GM12878 (cell line): ENCODE results near the gene SIGLECL1.

Experiments used
- CBX5 ChIP-seq: sonication (generic); IDR thresholded peaks from 2 replicates; pipeline ENCODE4 v1.6.1; 2016; ENCODE audit warnings: low read depth, moderate library complexity, mild to moderate bottlenecking, inconsistent platforms
- EP300 ChIP-seq, 2 experiments: fragments of 150-350 bp in 1 of 2; IDR thresholded peaks; 2 replicates each; pipeline ENCODE4 v1.6.1; 2011 to 2012; ENCODE audit warnings: low read depth in 2 of 2, low read length in 2 of 2, borderline replicate concordance in 1 of 2, improper control_type of control experiment in 1 of 2, inconsistent platforms in 1 of 2; ENCODE audit not compliant: control insufficient read depth in 1 of 2
- FOS ChIP-seq: IDR thresholded peaks from 3 replicates; pipeline ENCODE4 v1.6.1; 2011; ENCODE audit warnings: borderline replicate concordance; ENCODE audit not compliant: insufficient read length; ENCODE audit errors: extremely low read depth
- MXI1 ChIP-seq: fragments of 150-350 bp; IDR thresholded peaks from 2 replicates; pipeline ENCODE4 v1.6.1; 2011; ENCODE audit warnings: low read depth, mild to moderate bottlenecking, inconsistent platforms, low read length, improper control_type of control experiment
- NFYB ChIP-seq: IDR thresholded peaks from 2 replicates; pipeline ENCODE4 v1.6.1; 2011; ENCODE audit warnings: low read depth, mild to moderate bottlenecking, low read length, improper control_type of control experiment, moderate library complexity; ENCODE audit not compliant: insufficient read depth
- SPI1 ChIP-seq: IDR thresholded peaks from 2 replicates; pipeline ENCODE4 v1.6.1; 2011; ENCODE audit warnings: low read depth, mild to moderate bottlenecking, low read length, moderate library complexity, borderline replicate concordance; ENCODE audit not compliant: insufficient read depth
- YY1 ChIP-seq: IDR thresholded peaks from 2 replicates; pipeline ENCODE4 v1.6.1; 2011; ENCODE audit warnings: low read depth, mild to moderate bottlenecking, low read length
- TF ChIP-seq, protein P1 (sequence below), 3 experiments: IDR thresholded peaks in 2 of 3; conservative IDR thresholded peaks in 1 of 3; 2 replicates each; pipeline ENCODE4 v1.5.1; 2011; ENCODE audit warnings: low read depth in 3 of 3, low read length in 3 of 3, mild to moderate bottlenecking in 3 of 3, control low read depth in 2 of 3, moderate library complexity in 2 of 3, inconsistent platforms in 1 of 3, mixed read lengths in 1 of 3; ENCODE audit not compliant: control insufficient read depth in 2 of 3, insufficient read depth in 1 of 3; ENCODE audit errors: extremely low read depth in 1 of 3
- TF ChIP-seq, protein P2 (sequence below): fragments of 450-650 bp; IDR thresholded peaks from 2 replicates; pipeline ENCODE4 v1.6.1; 2014; ENCODE audit warnings: mild to moderate bottlenecking
- TF ChIP-seq, protein P3 (sequence below): fragments of 150-350 bp; IDR thresholded peaks from 2 replicates; pipeline ENCODE4 v1.6.1; 2016; ENCODE audit warnings: low read depth, low read length

DNA sequence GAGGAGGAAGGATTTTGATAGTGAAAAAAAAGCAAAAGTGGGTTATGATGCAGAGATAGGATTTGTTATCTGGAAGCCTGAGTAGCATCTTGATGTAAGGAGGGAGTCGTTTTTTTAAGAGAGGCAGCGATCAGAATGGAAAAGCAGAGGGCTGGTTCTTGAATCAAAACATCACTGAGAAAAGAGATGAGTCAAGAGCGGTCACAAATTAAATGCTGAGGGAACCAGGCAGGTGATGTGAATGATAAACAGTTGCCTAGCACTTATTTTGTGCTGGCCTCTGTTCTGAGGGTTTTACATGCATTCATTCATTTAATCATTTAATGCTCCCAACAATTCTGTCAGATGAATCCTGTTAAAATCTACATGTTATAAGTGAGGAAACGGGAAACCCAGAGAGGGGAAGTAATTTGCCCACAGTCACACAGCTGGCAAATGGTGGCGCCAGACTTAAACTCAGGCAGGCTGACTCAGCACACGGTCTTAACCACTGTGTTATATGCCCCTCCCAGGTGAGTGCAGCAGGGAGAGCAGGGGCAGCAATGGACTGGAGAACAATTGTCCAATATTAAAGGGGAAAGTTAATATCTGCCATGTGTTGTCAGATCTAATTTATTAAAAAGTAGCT is 21.4 kb downstream of the SIGLECL1 start:
- TF ChIP-seq, protein P1, sequence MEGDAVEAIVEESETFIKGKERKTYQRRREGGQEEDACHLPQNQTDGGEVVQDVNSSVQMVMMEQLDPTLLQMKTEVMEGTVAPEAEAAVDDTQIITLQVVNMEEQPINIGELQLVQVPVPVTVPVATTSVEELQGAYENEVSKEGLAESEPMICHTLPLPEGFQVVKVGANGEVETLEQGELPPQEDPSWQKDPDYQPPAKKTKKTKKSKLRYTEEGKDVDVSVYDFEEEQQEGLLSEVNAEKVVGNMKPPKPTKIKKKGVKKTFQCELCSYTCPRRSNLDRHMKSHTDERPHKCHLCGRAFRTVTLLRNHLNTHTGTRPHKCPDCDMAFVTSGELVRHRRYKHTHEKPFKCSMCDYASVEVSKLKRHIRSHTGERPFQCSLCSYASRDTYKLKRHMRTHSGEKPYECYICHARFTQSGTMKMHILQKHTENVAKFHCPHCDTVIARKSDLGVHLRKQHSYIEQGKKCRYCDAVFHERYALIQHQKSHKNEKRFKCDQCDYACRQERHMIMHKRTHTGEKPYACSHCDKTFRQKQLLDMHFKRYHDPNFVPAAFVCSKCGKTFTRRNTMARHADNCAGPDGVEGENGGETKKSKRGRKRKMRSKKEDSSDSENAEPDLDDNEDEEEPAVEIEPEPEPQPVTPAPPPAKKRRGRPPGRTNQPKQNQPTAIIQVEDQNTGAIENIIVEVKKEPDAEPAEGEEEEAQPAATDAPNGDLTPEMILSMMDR (IDR thresholded peaks at IDR 0.05 in 2 of 3, conservative IDR thresholded peaks at IDR 0.05 in 1 of 3; ENCODE audit: control insufficient read depth in 2 of 3, extremely low read depth in 1 of 3, insufficient read depth in 1 of 3, low read depth in 3 of 3, low read length in 3 of 3): no peak
- TF ChIP-seq FOS (no peak), MXI1 (no peak), SPI1 (no peak), NFYB (no peak), EP300 (IDR thresholded peaks at IDR 0.05; ENCODE audit: borderline replicate concordance in 1 of 2, control insufficient read depth in 1 of 2, low read depth in 2 of 2, low read length in 2 of 2) (no peak), CBX5 (no peak), YY1 (peak; percentile 62; the same call in 1 of the 2 replicates)
- TF ChIP-seq, protein P2, sequence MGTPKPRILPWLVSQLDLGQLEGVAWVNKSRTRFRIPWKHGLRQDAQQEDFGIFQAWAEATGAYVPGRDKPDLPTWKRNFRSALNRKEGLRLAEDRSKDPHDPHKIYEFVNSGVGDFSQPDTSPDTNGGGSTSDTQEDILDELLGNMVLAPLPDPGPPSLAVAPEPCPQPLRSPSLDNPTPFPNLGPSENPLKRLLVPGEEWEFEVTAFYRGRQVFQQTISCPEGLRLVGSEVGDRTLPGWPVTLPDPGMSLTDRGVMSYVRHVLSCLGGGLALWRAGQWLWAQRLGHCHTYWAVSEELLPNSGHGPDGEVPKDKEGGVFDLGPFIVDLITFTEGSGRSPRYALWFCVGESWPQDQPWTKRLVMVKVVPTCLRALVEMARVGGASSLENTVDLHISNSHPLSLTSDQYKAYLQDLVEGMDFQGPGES: no peak
- TF ChIP-seq, protein P3, sequence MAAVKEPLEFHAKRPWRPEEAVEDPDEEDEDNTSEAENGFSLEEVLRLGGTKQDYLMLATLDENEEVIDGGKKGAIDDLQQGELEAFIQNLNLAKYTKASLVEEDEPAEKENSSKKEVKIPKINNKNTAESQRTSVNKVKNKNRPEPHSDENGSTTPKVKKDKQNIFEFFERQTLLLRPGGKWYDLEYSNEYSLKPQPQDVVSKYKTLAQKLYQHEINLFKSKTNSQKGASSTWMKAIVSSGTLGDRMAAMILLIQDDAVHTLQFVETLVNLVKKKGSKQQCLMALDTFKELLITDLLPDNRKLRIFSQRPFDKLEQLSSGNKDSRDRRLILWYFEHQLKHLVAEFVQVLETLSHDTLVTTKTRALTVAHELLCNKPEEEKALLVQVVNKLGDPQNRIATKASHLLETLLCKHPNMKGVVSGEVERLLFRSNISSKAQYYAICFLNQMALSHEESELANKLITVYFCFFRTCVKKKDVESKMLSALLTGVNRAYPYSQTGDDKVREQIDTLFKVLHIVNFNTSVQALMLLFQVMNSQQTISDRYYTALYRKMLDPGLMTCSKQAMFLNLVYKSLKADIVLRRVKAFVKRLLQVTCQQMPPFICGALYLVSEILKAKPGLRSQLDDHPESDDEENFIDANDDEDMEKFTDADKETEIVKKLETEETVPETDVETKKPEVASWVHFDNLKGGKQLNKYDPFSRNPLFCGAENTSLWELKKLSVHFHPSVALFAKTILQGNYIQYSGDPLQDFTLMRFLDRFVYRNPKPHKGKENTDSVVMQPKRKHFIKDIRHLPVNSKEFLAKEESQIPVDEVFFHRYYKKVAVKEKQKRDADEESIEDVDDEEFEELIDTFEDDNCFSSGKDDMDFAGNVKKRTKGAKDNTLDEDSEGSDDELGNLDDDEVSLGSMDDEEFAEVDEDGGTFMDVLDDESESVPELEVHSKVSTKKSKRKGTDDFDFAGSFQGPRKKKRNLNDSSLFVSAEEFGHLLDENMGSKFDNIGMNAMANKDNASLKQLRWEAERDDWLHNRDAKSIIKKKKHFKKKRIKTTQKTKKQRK: no peak
